Spleen (tissue), 7 donors: ENCODE measurements around the gene EIF4EBP2.

ENCODE experiments used
- CTCF ChIP-seq, 11 experiments: fragments of 200-600 bp in 7 of 11; fragments of 450-650 bp in 4 of 11; sonication (generic) in 4 of 11; IDR thresholded peaks in 8 of 11; conservative IDR thresholded peaks in 3 of 11; 1 replicate in 7 of 11; 2 replicates in 4 of 11; pipeline versions ENCODE4 v1.4.0 to v1.8.0; 2016 to 2021; ENCODE audit warnings: antibody characterized with exemption in 11 of 11, inconsistent platforms in 4 of 11, mild to moderate bottlenecking in 1 of 11
- POLR2A ChIP-seq, 3 donors: fragments of 450-650 bp; IDR thresholded peaks; one replicate each; pipeline ENCODE4 v1.5.1; 2017; ENCODE audit warnings: antibody characterized with exemption in 3 of 3, mild to moderate bottlenecking in 1 of 3
- POLR2AphosphoS5 ChIP-seq, 3 donors: sonication (generic); formaldehyde crosslinking; IDR thresholded peaks; one replicate each; pipeline ENCODE4 v1.5.1; 2017; ENCODE audit warnings: antibody characterized with exemption in 3 of 3
- donor health status: DM: no; HTN: no; CAD: no; lungs with moderate emphysema.
- donor health status: DM: no; HTN: no; CAD: no.
- donor health status: DM: no; HTN: no; CAD: no.

DNA sequence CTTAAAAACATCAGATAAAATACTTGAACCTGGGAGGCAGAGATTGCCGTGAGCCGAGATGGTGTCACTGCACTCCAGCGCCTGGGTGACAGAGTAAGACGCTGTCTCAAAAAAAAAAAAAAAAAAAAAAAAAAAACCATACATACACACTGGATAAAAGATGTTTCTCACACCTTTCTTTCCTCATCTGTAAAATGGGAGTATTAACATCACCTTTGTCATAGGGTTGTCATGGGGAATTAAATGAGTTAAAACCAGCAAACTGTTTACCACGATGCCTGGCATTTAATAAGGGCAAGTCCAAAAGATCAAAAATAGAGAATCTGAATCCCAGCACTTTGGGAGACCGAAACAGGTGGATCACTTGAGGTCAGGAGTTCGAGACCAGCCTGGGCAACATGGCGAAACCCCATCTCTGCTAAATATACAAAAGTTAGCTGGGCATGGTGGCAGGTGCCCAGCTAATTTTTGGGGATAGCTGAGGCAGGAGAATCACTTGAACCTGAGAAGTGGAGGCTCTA, 34.4 kb upstream of the EIF4EBP2 start:
- no peak for TF ChIP-seq CTCF (IDR thresholded peaks at IDR 0.05 in 8 of 11, conservative IDR thresholded peaks at IDR 0.05 in 3 of 11)
- no peak for TF ChIP-seq POLR2AphosphoS5 (IDR thresholded peaks at IDR 0.05)
- TF ChIP-seq POLR2A (IDR thresholded peaks at IDR 0.05), result no peak
